Measurements from ENCODE around the gene STX7. TPM values are rescaled to one million over a fixed set of nuclear protein-coding genes. Genes with fewer than 3 reads are reported as not detected.

Gene STX7
- total RNA-seq, 1 donor, result 43.8 TPM

GRCh38 chr6:132524646-132525045 lies 11.7 kb upstream of the STX7 start:
- DNase-seq (ENCODE audit: insufficient read length, low spot score, missing footprints), result no peak
- H3K27me3 ChIP-seq (ENCODE audit: insufficient read depth, low read length), result no peaks in the 10 kb centered on the region
- no peaks in the 10 kb centered on the region for H3K36me3 ChIP-seq (ENCODE audit: insufficient read depth, low read length)
- H4K20me1 ChIP-seq (ENCODE audit: insufficient read depth, low read length), result no peaks in the 10 kb centered on the region
- H3K4me2 ChIP-seq (ENCODE audit: insufficient read depth, low read length), result no peak overlapping the region
- no peaks in the 10 kb centered on the region for H3K9me3 ChIP-seq (ENCODE audit: low read depth, low read length)
- H3K4me1 ChIP-seq (ENCODE audit: insufficient read depth, low read length), result peaks cover 13% of the 10 kb centered on the region
- H2AFZ ChIP-seq (ENCODE audit: low read length), result no peak overlapping the region
- no peak for TF ChIP-seq CTCF (IDR thresholded peaks at IDR 0.05; ENCODE audit: extremely low read depth, low read depth, low read length)
- no peaks in the 10 kb centered on the region for H3K79me2 ChIP-seq (ENCODE audit: insufficient read depth, low read length)
- H3K4me3 ChIP-seq (ENCODE audit: insufficient read depth, low read length), result no peak overlapping the region
- no peak overlapping the region for H3K27ac ChIP-seq (ENCODE audit: low read depth, low read length)

GRCh38 chr6:132520953-132521352 lies 8.0 kb upstream of the STX7 start:
- peak overlapping the region; percentile 49 for H3K27ac ChIP-seq (ENCODE audit: low read depth, low read length)
- peak overlapping the region; percentile 56 for H3K4me2 ChIP-seq (ENCODE audit: insufficient read depth, low read length)
- H4K20me1 ChIP-seq (ENCODE audit: insufficient read depth, low read length), result no peaks in the 10 kb centered on the region
- H2AFZ ChIP-seq (ENCODE audit: low read length), result no peak overlapping the region
- DNase-seq (ENCODE audit: insufficient read length, low spot score, missing footprints), result peak; percentile 31
- no peaks in the 10 kb centered on the region for H3K79me2 ChIP-seq (ENCODE audit: insufficient read depth, low read length)
- H3K9me3 ChIP-seq (ENCODE audit: low read depth, low read length), result no peaks in the 10 kb centered on the region
- peaks cover 13% of the 10 kb centered on the region for H3K4me1 ChIP-seq (ENCODE audit: insufficient read depth, low read length)
- no peak for TF ChIP-seq CTCF (IDR thresholded peaks at IDR 0.05; ENCODE audit: extremely low read depth, low read depth, low read length)
- H3K27me3 ChIP-seq (ENCODE audit: insufficient read depth, low read length), result peaks cover 3% of the 10 kb centered on the region
- no peak overlapping the region for H3K4me3 ChIP-seq (ENCODE audit: insufficient read depth, low read length)
- H3K36me3 ChIP-seq (ENCODE audit: insufficient read depth, low read length), result no peaks in the 10 kb centered on the region

GRCh38 chr6:132515386-132515785 lies 2.5 kb upstream of the STX7 start:
- Histone ChIP-seq H2AFZ (ENCODE audit: low read length) (no peak overlapping the region), H3K79me2 (ENCODE audit: insufficient read depth, low read length) (peaks cover 26% of the 10 kb centered on the region), H3K36me3 (ENCODE audit: insufficient read depth, low read length) (no peaks in the 10 kb centered on the region), H3K4me2 (ENCODE audit: insufficient read depth, low read length) (no peak overlapping the region), H3K27ac (ENCODE audit: low read depth, low read length) (no peak overlapping the region), H3K27me3 (ENCODE audit: insufficient read depth, low read length) (peaks cover 3% of the 10 kb centered on the region), H3K4me1 (ENCODE audit: insufficient read depth, low read length) (peaks cover 34% of the 10 kb centered on the region), H3K4me3 (ENCODE audit: insufficient read depth, low read length) (no peak overlapping the region), H3K9me3 (ENCODE audit: low read depth, low read length) (no peaks in the 10 kb centered on the region), H4K20me1 (ENCODE audit: insufficient read depth, low read length) (peaks cover 7% of the 10 kb centered on the region)
- no peak for TF ChIP-seq CTCF (IDR thresholded peaks at IDR 0.05; ENCODE audit: extremely low read depth, low read depth, low read length)
- no peak for DNase-seq (ENCODE audit: insufficient read length, low spot score, missing footprints)

GRCh38 chr6:132513831-132514545 lies 1.1 kb upstream of the STX7 start:
- no peak overlapping the region for H2AFZ ChIP-seq (ENCODE audit: low read length)
- H3K4me1 ChIP-seq (ENCODE audit: insufficient read depth, low read length), result peaks cover 34% of the 10 kb centered on the region
- H3K27me3 ChIP-seq (ENCODE audit: insufficient read depth, low read length), result peaks cover 3% of the 10 kb centered on the region
- no peak overlapping the region for H3K27ac ChIP-seq (ENCODE audit: low read depth, low read length)
- no peak overlapping the region for H3K4me3 ChIP-seq (ENCODE audit: insufficient read depth, low read length)
- H4K20me1 ChIP-seq (ENCODE audit: insufficient read depth, low read length), result peaks cover 11% of the 10 kb centered on the region
- H3K79me2 ChIP-seq (ENCODE audit: insufficient read depth, low read length), result peaks cover 39% of the 10 kb centered on the region
- H3K36me3 ChIP-seq (ENCODE audit: insufficient read depth, low read length), result no peaks in the 10 kb centered on the region
- no peak for DNase-seq (ENCODE audit: insufficient read length, low spot score, missing footprints)
- H3K4me2 ChIP-seq (ENCODE audit: insufficient read depth, low read length), result peak overlapping the region; percentile 93
- no peaks in the 10 kb centered on the region for H3K9me3 ChIP-seq (ENCODE audit: low read depth, low read length)
- no peak for TF ChIP-seq CTCF (IDR thresholded peaks at IDR 0.05; ENCODE audit: extremely low read depth, low read depth, low read length)

Data from osteoblast (primary cell).